Measurements from ENCODE around the gene FLRT2.

The FLRT2 gene

DNA sequence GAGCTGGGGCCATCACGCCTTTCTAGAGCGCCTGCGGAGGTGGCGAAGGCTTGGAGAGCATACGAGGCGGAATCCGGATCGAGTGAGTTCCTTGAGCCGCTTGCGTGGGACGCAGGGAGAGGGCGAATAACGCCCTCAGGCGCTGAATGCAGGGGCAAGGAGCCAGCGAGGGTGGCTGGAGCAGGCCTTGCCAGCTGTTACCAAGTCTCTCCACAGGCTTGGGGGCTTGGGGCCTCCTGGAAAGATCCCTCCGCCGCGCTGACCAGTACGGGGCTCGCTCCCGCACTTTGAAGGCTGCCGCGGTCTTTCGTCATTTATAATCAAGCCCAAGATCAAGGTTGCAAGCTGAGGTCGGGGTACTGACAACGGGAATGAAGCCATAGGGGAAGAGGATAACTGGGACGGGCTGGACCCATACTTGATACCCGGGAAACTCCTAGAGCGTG is 1.2 kb downstream of the FLRT2 start:
- DNase-seq (ENCODE audit: low read depth): no peak

DNA sequence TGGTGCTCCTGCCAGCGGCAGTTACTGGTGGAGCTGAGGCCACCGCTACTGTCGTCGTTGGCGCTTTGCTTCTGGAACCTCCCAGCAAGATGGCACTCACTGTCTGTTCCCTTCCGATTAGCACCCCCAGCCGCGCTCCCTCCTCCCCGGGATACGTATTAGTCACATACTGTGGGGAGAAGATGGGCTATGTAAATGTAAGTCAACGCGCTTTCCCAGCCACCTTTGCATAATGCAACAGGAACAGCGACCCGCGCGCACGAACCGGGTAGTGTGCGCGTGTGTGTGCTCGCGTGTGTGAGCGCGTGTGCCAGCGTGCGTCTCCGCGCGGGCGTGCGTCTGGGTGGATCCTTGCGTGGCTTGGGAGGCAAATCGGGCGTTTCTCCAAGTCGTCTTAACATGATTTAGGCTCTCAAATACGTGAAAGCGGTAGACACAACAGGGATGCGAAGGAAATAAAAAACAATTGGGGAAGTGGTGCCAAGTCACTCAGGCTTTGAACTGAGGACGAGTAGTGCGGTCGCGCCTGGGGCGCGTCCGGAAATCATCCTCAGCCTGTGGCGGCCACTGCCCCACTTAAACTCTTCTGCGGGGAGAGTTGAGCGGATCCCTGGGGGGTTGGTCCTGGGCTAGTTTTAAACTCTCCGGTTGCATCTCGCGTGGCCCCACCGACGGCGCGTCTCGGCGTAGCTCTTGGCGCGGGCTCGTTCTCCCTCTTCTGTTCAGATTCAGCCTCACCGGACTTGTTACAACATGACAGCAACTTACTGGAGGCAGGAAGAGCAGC is 1.8 kb downstream of the FLRT2 start:
- no peak for DNase-seq (ENCODE audit: low read depth)

DNA sequence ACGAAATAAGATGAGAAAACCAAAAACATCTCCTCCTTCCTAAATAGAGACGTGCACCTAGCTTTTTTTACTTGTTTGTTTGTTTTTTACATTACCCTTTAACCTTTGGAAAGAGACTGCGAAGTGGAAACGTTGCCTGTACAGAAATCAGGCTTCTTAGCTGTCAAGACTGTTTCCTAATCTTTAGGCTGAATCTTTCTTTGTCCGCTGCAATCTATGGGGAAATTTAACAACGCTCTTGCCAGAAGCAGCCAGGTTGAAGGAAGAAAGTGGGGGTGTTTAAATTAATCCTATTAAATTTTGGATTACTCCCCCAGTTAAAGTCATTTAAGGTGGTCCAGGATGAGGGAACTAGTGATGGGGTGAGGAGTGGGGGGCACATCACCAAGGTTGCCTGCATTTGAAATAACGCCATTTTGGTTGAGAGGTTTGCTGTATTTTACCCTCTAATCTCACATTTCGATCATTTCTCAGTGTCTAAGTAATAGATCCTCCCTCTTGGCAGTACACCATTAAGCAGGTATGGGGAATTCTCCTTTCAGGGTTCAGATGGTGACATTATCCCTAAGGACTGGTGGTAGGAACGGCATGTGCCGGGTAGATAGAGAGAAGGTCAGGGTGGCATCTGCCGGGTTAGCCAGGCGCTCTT is 2.6 kb downstream of the FLRT2 start:
- DNase-seq (ENCODE audit: low read depth): no peak

DNA sequence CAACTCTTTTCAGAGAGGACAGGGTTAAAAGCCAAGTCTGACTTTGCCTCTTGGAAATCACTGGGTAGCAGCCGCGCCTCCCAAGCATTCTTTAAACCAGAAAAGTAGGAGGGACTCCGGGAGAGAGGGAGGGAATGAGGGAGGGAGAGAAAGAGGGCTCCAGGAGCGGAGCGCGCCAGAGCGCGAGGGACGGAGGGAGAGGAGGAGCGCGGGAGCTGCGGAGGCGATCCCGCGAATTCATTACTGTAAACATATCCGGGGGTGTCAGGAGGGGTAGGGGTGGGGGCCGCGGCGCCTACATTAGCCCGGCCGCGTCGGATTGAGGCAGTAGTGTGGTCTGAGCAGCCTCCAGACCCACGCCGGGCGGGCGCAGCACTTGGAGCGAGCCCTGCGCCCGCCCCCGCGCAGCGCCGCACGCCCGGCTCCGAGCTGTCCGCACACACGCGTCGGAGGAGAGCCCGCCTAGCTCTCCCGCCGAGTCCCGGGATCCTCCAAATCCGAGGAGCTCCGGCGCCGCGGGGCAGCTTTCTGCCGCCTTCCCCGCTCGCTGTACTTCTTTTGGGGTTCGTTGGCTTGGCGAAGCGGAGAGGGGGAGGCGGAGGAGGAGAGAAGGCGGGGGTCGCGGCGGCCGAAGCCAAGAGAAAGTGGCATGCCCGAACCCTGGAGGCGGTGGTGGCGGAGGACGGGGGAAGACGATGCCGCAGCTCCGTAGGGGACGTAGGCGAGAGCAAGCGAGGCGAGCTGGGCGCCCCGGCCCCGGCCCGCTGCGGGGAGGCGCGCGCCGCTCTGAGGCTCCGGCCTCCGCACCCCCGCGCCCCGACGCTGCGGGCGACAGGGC is 3.3 kb downstream of the FLRT2 start:
- no peak for DNase-seq (ENCODE audit: low read depth)

DNA sequence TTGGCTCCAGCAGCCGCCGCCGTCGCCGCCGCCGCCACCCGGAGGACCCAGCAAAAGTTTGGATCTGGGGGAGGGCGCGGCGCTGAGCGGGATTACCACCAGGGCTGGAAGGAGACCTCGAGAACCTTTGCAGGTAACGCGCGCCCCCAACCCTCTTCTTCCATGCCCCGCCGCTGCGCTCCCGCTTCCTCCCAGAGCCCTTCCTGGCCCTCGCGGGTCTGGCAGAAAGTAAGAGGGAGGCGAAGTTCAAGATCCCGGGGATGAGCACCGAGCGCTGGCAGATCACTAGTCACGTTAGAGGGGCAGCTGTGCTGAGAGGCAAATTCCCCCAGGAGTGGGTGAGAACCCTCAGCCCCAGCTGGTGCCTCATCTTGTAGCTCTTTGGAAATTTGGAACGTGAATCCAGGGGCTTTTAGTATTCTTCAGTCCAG is 3.9 kb downstream of the FLRT2 start:
- no peak for DNase-seq (ENCODE audit: low read depth)

DNA sequence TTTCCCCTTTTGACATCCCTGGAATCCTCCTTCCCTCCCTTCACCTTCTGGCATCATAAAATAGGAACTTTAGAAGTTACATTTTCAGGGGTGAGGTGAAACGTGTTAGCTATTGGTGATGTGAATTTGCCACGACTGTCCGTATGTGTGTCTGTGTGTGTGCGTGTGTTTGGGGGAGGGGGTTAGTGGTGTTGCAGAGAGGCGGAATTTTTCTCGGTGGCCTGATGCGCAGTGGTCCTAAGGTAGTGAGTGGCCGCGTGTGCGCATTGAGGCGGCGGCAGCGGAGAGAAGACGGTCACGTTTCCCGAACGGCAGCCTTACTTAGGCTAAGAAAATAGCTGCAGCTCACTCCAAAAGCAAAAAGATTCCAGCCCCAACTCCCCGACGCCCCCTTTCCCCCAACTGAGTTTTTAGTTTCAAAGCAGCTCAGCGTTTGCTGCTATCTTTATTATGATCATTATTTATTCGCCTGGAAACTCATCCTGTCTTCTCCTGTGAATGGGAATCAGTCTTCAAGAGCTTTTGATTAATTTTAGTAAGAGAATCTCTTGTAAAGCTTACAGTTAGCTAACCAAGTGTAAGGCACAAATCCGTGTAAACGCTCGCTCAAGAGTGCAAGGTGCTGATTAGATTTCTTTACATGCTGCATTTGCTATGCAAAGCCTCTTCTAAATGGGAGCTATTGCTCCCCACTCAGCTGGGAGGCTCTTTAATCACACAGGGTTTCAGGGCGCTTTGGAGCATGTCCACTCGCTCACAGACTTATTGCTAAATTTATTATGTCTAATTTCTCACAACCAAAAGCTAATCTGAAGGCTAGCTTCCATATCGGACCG is 4.7 kb downstream of the FLRT2 start:
- no peak for DNase-seq (ENCODE audit: low read depth)

DNA sequence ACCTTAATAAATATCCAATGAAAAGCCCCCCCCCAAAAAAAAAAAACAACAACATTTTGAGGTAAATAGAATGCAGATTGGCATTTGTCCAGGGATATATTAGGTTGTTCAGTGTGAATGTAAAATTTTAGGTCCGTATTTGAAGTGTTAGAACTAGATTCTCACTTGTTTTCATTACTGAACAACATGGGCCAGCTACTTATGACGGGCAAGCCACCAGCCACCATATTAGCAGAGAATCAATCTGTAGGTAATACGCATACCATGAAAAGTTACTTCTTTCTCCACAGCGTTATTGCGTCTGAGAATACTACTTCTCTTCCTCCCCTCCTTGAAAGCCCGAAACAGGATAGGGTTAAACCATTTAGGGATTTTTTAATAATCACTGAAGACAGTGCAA is 5.4 kb downstream of the FLRT2 start:
- no peak for DNase-seq (ENCODE audit: low read depth)

DNA sequence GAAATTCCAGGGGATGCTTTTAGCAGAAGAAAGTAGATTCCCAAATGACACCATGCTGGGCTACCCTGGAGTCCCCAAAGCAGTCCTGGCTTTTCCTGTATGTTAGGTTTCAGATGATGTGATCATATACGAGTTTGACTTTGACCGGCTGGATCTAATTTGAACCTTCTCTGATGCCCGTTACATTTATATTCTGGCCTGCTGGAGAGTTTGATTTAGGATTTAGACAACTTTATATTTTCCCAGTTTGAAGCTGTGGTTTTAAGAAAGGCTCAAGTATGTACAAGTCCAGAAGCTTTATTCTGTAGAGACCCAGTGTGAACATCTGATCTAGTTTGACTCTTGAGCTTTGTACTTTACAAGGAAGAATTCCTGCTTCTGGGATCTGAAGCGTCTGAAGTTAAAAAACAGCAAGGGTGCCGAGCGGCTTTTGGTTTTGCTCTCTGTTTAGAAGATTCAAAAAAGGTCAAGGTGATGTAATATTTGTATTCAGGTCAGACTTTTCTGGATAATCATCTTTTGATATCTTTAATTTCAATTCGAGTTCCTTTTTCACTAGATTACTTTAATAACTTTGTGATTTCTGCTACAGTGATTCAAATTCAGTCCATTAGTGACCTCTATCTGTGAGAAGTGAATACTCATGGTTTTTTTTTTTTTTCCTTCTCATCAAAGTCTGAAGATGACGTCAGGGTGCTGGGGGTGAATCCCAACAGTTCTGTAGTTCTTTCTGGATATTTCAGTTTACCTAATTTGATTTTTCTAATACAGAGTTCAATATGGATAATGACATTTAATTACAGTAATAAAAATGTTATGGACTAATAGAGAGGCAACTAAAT is 6.3 kb downstream of the FLRT2 start:
- DNase-seq (ENCODE audit: low read depth): no peak

DNA sequence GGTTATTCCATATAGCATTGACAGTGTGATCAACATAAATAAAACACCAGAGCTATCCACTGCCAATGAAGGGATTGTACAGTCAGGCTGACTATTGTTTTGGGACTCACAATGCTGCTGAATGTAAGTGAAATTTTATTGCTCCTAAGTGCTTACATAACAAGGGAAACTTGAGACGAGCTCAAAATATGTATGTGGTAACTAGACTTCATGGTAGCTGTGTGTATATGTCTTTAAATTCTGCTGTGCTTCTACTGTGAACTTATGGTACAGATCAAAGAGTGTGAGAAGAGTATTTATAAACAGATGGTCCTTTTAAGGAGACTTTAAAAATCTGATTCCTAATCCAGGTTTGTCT is 6.9 kb downstream of the FLRT2 start:
- DNase-seq (ENCODE audit: low read depth): no peak

DNA sequence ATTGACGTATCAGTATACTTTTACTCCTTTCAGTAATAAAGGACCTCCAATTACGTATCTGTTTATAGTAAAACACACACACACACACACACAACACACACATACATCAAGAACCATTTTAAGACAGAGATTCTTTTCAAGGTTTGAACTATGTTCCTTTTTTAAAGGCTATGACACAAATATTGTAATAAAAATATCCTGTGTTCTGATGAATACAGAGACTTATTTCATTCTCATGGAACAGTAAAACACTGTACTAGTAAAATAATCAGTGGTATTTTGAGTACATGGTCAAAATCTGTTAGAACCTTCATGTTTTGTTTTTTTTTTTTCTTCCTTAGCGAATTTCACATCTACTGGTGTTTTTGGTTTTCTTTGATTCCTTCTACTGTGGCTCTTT is 7.6 kb downstream of the FLRT2 start:
- DNase-seq (ENCODE audit: low read depth): no peak

DNA sequence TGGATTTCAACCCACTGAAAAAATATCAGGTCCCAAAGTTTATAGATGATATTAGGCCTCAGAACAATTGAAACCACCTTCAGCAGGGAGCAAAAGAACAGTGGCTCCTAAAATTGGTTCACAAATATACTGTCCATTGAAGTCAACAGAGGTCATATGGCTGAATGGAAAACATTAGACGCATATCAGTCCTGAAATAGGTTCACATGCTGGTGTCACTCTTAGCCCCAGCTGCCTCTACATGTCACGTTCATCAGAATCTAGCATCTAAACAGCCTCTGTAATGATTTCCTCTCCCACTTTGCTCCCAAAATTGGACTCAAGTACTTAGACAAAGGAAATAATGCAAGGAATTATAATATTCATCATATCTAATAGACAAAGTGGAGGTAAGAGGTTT is 8.7 kb downstream of the FLRT2 start:
- no peak for DNase-seq (ENCODE audit: low read depth)

DNA sequence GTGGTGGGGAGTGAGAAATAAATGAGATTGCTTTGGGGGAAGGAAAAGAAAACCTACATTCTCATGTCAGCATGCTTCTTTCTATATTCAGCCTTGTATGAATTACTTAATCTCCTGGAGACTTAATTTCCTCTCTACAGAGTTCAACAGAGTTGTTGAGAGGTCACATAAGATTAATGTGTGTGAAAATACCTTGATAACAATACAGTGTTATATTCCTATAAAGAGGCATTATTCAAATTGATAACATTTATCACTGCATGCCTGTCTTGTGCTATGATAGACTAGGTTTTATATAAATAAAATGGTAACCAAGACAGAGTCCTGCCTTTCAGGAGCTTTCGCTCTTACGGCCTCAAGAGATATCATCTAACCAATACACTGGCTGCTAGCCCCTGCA is 9.6 kb downstream of the FLRT2 start:
- no peak for DNase-seq (ENCODE audit: low read depth)

DNA sequence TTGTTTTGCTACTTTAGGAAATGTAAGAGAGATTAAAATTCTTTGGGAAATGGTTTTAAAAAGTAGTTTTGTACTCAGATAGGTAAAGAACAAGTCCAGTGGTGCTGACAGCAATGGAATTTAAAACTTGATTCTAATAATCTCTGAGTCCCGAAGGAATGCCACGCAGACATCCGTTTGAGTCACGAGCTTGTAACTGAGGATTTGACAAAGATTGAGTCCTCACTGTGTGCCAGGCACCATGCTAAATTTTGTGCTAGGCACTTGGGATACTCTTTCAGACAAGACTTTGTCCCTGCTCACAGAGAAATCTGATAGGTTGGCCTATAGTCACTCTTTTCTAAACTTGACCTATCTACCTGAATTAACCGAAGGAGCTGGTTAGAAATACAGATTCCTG is 12.7 kb downstream of the FLRT2 start:
- DNase-seq (ENCODE audit: low read depth): no peak

DNA sequence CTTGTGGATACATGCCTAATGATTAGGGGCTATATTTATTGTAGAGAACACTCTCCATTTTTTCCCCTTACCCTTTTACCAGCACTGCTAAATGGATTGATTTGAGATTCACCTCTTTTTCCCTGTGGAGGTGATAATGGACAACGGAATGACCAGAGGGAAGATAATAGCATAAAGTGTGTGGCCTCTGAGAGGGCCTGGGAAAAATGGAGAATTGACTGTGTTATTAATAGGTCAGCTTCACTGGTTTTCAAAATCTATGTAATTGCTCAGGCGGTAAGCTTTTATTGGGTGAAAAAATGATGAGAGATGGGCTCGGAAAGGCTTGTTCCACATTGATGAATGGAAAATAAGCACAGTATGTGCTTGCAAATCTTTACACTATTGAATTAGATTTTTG is 15.8 kb downstream of the FLRT2 start:
- no peak for DNase-seq (ENCODE audit: low read depth)

DNA sequence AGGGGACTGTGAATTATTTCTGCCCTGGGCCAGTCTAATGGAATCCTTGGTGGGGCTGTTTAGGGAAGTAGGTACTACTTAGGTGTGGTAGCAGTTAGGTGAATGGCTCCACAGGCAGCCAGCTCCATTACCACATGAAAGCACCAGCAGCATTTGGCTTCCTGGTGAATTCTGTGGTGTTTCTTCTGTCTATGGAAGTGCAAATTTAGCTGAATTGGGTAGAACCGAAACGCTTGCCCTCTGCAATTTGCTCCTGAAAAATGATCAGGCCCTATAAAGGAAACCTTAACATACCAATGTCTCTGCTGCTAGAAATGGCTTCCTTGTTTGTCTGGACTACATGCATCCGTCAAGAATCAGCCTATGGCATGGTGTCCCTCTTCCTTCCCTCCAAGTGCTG is 16.4 kb downstream of the FLRT2 start:
- DNase-seq (ENCODE audit: low read depth): no peak

DNA sequence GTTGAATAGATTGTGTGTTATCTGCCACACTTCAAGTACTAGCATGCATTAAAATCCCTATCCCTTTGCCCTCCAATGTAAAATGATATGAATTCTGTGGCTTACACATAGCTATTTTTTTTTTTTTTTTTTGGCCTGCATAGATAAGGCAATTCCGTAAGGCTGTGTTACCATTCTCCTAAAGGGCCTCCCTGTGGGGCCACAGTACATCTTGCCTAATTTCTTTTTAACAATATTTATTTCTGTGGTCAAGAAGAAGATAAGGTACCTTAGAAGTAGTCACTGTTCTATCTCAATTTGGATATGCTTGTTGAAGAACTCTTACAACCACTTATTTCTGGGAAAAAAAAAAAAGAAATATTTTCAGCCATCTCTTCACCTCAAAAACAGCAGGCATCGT is 19.8 kb downstream of the FLRT2 start:
- no peak for DNase-seq (ENCODE audit: low read depth)

DNA sequence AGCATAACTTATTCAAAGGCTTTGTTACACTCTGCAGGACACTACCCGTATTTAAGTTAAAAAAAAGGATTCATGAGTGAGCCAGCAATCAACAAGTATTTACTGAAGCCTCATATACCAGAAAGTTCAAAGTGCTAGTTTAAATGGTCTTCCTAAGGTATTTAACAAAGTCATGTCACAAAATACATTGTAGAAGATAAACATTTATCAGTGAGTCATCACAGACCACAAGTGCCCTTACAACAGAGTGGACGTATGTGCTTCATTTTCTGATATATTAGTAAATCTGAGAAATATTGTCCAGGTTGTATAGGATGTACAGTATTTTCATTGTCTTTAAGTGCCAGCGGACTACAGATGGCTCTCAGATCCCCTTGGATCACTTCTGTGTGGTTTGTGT is 24.2 kb downstream of the FLRT2 start:
- no peak for DNase-seq (ENCODE audit: low read depth)

DNA sequence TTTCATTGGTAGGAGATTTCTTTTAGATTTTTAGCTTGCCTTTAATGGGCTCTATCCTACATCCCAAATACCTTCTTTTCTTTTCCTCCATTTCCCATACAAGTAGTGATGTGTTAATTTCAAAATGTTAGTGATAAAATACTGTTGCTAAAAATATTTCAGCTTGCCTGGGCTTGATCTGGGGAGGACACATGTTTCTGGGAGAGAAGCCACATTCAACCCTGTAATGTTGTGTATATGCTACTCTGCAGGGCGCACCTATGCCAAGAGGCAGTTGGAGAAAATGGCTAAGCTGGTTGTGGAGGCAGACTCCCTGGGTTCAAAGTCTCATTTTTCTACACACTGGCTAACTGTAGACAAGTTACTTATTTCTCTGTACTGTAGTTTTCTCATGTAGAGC is 26.3 kb downstream of the FLRT2 start:
- no peak for DNase-seq (ENCODE audit: low read depth)

DNA sequence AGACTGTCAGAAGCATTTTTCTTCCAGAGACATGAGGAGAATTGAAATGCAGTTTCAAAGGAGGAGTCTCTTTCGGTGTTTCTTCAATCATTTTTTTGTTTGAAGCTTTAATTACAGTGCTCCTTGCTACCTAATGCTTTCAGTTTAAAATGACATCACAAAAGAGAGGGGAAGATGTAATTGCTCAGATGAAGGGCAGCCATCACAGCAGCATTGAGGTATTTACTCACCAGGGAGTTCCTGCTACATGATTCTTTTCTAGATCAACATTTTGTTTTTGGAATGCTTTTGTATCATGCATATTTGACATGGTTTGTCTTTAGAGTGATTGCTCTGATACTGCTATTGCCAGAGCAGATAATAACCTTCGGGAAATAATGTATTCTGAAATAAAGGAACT is 28.6 kb downstream of the FLRT2 start:
- DNase-seq (ENCODE audit: low read depth): no peak

DNA sequence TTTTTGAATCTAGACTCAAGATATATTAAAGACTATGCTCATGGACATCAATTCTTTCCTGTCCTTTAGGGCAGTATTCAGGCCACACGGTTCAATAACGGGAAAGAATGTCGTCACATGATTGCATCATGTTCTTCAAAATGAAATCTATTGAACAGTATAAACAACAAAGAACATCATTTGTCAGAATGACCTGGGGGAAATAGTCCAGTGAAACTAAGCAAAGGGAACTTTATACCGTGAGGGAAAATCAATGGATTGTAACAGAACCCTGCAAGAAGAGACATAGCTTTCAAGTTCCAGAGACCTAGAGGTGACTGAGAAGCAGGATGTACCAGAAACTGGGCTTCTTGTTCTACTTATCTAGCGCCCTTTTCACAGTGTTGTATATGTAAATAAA is 32.7 kb downstream of the FLRT2 start:
- no peak for DNase-seq (ENCODE audit: low read depth)

DNA sequence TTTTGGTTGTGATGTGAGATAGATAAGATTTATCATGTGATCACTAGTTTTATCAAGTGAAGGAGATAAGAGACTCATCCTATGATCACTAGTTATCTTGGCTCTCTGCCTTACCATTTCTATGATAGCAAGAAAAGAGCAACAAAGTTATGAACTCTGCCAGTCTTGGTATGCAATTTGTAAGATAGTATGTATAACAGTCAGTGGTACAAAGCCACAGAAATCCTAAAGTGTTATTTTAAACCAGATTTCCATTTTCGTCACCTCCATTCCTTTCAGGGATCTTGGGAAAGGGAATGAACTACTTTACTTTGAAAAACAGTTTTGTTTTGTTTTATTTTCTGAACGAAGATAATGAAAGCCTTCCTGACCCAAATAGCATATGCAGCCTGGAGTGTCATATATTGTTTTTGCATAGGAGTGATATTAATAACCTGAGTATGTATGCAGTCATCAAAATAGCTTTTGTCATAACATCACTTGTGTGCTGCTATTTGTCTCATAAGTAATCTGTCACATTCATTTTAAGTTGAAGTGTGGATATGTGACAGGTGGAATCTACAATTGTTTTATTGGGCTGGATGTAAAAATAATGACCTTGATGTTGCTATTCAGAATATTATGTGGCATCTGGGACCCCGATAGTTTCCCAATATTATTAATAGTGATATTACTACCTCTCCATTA is 35.0 kb downstream of the FLRT2 start:
- no peak for DNase-seq (ENCODE audit: low read depth)
